NB4 (cell line): Measurements from ENCODE around the gene AMER2.

Experiments used
- DNase-seq: peaks from one replicate; pipeline ENCODE4 v3.0.0; 2010; ENCODE audit warnings: low read depth
- H3K4me3 ChIP-seq: one replicate; pipeline ENCODE4 v1.5.1; 2011; ENCODE audit warnings: mild to moderate bottlenecking, low read depth, low read length, moderate library complexity
- MYC ChIP-seq: IDR thresholded peaks from 2 replicates; pipeline ENCODE4 v1.6.1; 2011; ENCODE audit warnings: low read depth, low read length
- POLR2A ChIP-seq: IDR thresholded peaks from 2 replicates; pipeline ENCODE4 v1.6.1; 2011; ENCODE audit warnings: mild to moderate bottlenecking; ENCODE audit not compliant: insufficient read length; ENCODE audit errors: extremely low read depth
- TF ChIP-seq, protein P1 (sequence below): IDR thresholded peaks from 2 replicates; pipeline ENCODE4 v1.6.1; 2011; ENCODE audit warnings: low read depth, low read length
- TF ChIP-seq, protein P2 (sequence below): IDR thresholded peaks from one replicate; pipeline ENCODE4 v1.5.1; 2012; ENCODE audit warnings: low read depth, low read length

AMER2 gene

DNA sequence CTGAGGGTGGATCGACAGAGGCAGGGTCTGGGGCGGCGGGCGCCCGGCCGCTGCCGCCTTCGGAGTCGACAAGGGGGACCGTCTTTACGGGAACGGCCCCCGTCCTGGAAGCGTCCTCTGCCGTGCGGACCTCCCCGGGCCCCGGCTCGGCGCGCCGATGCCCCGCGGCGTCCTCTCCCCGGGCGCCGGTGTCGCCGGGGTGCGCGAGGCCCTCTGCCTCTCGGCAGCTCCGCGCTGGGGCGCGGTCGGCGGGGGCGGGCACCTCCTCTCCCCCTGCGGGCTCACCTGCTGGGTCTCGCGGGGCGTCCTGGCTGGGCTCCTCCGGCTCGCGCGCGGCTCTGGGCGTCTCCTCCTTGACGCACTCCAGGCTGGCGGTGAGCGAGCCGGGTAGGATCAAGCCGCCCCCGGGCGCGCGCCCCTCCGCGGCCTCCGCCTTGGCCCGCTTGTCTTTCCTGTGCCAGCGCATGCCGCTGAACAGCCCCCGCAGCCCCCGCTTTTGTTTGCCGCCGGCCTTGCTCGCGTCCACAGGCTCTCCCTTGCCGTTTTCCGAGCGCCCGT, 1.5 kb downstream of the AMER2 start:
- DNase-seq, result no peak
- TF ChIP-seq, protein P1, sequence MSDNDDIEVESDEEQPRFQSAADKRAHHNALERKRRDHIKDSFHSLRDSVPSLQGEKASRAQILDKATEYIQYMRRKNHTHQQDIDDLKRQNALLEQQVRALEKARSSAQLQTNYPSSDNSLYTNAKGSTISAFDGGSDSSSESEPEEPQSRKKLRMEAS, result no peak
- TF ChIP-seq POLR2A (no peak), MYC (no peak)
- TF ChIP-seq, protein P2, sequence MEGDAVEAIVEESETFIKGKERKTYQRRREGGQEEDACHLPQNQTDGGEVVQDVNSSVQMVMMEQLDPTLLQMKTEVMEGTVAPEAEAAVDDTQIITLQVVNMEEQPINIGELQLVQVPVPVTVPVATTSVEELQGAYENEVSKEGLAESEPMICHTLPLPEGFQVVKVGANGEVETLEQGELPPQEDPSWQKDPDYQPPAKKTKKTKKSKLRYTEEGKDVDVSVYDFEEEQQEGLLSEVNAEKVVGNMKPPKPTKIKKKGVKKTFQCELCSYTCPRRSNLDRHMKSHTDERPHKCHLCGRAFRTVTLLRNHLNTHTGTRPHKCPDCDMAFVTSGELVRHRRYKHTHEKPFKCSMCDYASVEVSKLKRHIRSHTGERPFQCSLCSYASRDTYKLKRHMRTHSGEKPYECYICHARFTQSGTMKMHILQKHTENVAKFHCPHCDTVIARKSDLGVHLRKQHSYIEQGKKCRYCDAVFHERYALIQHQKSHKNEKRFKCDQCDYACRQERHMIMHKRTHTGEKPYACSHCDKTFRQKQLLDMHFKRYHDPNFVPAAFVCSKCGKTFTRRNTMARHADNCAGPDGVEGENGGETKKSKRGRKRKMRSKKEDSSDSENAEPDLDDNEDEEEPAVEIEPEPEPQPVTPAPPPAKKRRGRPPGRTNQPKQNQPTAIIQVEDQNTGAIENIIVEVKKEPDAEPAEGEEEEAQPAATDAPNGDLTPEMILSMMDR, result no peak

DNA sequence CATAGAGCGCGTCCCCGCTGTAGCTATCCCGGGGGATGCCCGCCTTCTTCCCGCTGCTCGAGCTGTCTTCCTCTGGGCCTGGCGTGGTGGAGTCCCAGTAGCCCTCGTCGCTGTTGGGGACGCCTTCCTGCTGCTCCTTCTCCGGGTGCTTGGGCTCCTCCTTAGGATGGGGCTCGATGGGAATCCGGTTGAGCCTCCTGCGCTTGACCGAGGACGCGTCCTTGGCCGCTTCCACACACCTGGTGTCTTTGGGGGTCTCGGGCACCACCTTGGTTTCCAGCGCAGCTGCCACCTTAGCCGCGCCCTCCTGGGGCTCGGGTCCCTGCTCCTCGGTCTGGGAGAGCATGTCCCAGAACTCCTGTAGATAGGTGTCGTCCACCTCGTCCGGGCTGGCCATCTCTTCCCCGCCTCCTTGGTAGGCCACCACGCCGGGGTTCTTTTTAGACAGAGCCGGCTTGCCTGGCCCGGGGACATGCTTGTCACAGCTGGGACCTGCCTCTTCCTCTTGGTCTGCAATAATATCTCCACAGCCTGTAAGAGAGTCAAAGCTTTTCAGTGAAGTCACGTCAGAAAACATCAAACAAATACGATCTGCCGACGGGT, 2.0 kb downstream of the AMER2 start:
- DNase-seq, result no peak
- no peak overlapping the region for H3K4me3 ChIP-seq
- no peak for TF ChIP-seq POLR2A
- TF ChIP-seq, protein P1, result no peak
- no peak for TF ChIP-seq MYC
- TF ChIP-seq, protein P2, result no peak

More for the DNA sequence above, 1.5 kb downstream of the AMER2 start:
- H3K4me3 ChIP-seq, result no peak overlapping the region

DNA sequence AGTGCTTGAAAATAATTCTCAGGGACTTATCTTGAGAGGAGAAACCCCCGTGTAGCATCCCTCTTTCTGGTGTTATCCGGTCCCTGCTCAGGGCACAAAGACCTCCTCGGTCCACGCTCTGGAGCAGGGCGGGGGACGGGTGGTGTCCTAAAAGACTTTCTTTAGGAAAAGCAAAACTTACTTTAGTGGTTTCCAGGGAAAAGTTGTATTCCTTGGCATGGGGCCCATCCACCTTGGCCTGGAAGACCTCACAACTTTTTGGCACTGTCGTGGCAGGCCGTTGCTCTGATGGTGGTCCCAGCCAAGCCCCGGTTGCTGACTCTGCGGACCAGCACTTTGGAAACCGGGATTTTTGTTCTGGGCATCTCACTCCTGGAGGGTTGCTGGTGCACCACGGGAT, 2.7 kb downstream of the AMER2 start:
- TF ChIP-seq POLR2A (no peak), MYC (no peak)
- TF ChIP-seq, protein P2, result no peak
- TF ChIP-seq, protein P1, result no peak
- H3K4me3 ChIP-seq, result no peak overlapping the region
- DNase-seq, result no peak

DNA sequence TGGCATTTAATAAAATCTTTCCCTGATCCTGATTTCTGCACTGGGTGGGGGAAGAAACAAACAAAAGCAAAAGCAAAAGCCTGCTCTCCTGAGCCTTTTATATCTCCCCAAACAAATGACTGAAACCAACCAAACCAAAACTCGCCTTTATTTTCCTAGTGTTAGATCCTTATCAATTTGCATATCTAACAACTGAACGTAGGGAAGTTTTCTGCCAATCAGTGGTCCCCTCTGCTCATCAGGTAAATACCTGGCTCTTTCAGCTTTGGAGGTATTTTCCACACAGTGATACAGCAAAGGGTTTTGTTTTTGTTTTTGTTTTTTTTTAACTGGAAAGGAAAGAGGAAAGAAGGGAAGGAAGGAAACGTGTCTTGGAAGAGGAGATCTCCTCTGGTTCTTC, 3.3 kb downstream of the AMER2 start:
- no peak overlapping the region for H3K4me3 ChIP-seq
- no peak for DNase-seq
- TF ChIP-seq POLR2A (no peak), MYC (no peak)
- TF ChIP-seq, protein P1, result no peak
- TF ChIP-seq, protein P2, result no peak

DNA sequence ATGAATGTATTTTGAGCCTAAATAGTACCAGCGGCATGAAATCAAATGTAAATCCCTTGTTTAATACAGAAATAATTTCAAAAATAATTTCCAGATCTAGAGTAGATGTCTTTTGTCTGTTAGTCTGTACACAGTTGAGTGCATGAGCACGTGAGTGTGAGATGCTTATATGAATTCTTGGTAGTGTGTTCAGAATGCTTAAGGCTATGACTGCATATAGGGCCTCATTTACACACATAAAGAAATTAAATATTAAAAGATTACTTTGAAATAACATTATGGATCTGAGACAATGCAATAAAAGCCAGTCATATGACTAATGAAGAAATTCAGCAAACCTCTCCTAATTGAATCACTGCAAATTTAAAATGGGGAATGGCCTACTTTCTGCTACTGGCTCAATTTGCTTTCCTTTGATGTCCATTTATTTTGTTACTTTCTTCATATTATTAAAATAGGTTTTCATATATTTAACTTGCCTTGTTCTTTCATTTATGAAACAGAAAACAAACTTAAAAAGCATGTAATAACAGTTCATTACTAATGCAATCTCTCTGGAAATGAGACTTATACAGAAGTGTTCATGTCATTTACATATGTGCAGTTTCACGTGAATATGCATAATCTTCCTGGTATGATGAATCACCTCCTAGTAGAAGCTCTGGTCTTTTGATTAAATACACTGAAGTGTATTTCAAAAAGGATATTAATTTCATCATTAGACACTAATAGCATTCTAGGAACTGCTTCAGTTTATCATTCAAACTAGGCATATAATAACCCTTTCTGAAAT, 4.5 kb downstream of the AMER2 start:
- DNase-seq, result no peak
- TF ChIP-seq POLR2A (no peak), MYC (no peak)
- TF ChIP-seq, protein P1, result no peak
- TF ChIP-seq, protein P2, result no peak
- no peak overlapping the region for H3K4me3 ChIP-seq
